Ecto neural progenitor cell (in vitro differentiated cells): Measurements from ENCODE around the gene SOBP.
A peak's percentile ranks its signal among the peaks of the same experiment; 100 is the strongest.
"Not testable (repeated sequence)": the region's sequence is repeated elsewhere in the genome, so short reads cannot be mapped to it uniquely, and the experiment has no call there.

ENCODE experiments used
- DNase-seq: peaks from one replicate; pipeline ENCODE4 v3.0.0-alpha.2; 2018; ENCODE audit warnings: low spot score

Gene SOBP

GRCh38 chr6:107488174-107488874, 1.6 kb upstream of the SOBP start:
- DNase-seq: no peak

GRCh38 chr6:107488875-107489635, 862 bp upstream of the SOBP start:
- peak; percentile 81 for DNase-seq

GRCh38 chr6:107490566-107491137, 735 bp downstream of the SOBP start:
- no peak for DNase-seq

- DNase-seq: peak; percentile 81
Measured at GRCh38 chr6:107491138-107491609, 1.3 kb downstream of the SOBP start.

DNA sequence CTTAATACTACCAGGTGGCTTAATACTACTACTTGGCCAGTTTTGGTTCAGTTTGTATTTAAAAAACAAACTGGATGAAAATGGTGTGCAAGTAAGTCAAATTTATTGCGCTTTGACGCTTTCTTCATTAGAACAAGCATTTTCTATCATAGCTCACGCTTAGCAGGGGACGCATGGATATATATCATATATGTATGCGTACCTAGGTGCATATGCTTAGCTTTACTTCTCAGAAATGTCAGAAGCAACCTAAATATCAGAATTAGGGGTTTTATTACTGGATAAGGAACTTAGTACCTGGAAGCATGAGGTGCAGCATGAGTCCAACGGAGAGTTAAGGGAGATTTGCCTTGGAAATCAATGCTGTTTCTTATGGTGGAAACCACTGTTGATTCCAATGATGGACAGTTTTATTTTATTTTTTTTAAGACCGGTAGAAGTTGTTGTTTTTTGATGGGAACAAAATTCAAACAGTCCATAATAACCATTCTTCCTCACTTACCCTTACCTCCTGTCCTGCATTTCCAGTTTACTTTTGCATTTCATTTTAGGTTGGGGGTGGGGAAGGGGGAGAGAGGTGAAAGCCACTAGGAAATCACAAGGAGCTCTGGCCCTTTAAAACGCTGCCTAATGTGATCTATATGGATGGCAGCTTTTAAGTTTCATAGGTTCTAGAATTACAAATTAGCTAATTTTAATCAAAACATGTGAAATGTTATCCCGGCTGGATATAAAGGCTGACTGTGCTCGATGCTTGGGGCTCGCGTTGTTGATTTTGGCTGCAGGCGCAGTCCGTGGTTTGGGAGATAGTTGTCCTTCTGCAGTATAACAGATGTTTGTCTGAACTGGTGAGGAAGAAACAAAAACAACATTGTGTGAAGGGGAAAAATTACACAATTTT, 2.1 kb downstream of the SOBP start:
- no peak for DNase-seq

DNA sequence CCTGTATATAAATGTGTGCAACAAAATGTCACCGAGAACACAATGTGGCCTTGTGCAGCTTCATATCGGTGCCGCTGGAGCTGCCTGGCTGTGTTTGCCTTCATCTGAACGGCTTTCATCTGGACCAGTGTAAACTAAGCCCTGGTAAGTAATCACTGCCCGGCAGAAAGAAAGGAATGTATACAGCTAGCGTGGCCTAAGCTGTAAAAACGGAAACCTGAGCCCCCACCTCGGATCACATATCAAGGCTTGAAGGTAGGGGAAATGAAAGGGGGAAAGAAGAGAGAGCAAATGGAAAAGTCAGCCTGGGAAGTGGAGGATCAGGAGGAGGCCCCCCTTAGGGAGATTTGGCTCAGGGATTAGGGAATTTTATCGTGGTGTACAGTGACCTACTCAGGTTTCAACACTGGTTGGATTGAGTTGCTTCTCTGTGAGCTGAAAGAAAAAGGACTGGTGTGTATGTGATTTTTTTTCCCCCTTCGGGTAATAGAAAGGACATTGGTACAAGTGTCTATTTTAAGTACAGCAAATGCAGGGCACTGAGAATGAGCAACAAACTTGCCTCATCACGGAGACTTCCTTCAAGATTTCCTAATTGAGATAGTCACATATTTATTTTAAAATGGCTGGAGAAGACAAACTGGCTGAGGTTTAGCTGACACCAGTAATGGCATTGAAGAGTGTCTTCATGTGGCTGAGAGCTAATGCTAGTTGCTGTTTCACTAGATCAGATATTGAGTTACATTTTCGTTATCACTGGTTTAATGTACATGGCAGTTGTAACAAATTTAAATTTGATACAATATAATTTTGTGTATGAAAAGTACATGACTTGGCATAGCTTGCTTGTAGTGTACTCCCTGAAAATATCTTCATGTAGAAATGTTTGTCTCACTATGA, 3.5 kb downstream of the SOBP start:
- DNase-seq: peak; percentile 69

DNA sequence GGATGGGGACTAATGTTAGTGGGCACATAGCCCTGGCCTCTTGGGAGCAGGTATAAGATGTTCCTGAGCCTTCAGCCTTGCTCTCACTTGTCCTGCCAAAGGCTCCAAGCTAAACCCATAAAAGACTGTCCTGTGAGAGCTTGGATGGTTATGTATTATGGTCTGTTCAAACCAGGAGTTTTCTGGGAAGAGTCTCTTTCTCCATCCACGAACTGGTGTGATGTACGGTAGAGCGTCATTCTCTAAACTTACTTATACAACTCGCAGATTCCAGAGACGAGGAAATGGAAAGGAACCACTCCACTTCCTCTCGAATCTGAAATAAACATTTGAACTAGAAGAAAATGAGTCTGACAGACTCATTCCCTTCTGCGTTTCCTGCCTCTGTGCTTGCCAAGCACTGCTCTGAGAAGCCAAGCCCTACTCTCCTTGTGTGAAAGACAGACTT, 5.3 kb downstream of the SOBP start:
- DNase-seq: no peak

DNA sequence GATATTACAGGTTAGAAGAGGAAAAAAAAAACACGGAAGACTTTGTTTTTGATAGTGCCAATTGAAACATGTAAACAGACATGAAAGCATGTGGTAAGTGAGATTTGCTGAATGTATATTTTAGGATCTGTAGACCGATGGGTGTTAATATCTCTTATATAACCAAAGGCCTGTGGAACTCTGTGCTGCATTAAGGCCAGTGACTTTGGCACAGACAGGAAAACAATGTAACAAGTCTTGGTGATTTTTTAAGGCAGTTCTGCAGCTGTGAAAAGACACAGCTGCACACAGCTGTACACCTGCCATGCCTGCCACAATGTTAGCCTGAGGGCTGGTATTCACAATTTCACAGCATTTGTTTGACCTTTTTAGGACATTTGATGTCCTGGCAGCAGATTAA, 6.1 kb downstream of the SOBP start:
- no peak for DNase-seq

DNA sequence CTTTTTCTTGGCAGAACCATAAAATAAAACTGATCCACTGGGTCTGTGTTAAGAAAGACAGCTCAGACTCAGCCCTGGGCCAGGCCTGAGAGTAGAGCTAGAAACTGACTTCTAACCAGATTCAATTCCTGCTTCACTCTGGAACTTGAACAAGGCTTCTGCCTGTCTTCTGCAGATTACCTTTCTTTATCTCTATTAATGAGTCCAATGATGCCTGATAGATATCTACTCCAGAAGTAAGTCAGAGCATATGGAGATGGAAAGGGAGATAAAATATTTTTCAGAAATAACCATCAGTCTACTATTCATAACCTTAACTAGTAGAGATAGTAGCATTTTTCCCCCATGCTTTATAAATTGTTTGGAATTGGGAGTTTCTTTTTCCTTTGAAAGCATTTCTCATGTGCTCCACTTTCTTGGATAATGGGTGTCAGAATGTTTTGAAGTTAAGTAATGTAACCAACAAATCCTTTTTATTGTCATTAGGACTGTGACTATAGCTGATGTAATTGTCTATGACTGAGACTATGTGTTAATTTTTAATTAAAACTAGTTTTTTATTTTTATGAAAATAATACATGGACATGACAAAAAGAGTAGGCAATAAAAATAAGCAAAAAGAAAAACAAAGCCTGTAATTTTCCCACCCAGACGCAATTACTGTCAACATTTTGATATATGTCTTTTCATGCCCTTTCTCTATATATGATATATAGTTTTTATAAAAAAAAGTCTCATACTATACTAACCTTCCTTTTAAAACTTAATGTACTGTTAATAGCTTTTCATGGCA, 7.2 kb downstream of the SOBP start:
- DNase-seq: no peak

- no peak for DNase-seq
Measured at GRCh38 chr6:107504270-107505026, 14.5 kb downstream of the SOBP start.

GRCh38 chr6:107506145-107506544, 16.2 kb downstream of the SOBP start:
- no peak for DNase-seq

DNA sequence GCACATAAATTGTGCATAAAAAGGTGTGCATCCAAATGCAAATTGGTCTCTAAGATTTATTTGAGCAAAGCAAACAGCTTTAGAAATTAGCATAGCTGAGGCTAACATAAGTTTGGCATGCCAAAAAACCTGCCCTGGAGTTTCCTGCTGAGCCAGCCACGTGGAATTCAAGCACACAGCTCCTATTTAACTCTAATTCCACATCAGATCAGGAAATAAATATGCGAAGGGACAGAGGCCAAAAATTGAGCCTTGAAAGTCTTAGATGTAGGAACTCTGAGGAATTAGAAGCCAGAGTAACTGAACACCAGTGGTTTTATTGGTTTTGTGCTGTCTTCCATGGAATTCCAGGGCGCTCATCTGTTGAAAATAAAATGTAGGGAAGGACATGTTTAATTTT, 19.6 kb downstream of the SOBP start:
- DNase-seq: no peak

DNA sequence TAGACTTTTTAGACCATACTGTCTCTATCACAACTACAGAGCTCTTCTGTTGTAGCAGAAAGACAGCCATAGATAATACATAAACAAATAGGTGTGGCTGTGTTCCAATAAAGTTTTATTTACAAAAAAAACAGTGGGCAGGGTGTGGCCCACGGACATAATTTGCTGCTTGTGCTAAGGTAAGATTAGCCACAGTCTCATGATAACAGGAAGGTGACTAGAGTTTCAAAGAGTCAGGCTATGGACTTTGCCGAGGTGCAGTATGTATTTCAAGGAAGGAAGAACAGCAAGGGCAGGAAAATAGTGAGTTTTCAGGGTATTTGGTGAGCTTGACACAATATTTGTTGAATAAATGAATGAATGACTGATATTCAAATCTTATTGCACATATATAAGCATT, 20.2 kb downstream of the SOBP start:
- DNase-seq: no peak

DNA sequence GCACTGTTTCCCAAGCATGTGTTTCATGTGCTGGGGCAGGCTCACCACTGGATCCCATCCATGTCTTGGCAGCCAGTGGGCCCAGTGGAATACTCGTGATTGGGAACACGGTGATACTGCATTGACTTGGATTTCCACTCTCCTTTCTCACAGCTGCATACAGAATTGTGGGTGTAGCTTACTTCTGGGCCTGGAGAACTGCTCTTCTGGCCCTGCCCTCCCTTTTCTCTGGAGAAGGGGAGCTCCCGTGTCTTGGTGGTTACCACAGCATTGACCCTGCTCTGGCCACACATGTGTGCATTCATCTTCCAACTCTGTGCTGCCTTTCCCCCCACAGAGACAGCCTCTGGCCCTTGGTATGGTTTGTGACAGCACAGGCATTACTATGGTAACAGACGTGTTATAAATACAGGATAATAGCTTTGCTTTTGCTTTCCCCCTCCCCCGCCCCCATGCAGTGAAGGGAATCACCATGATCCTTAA, 21.6 kb downstream of the SOBP start:
- DNase-seq: no peak

- DNase-seq: no peak
Measured at GRCh38 chr6:107513214-107513613, 23.3 kb downstream of the SOBP start.

GRCh38 chr6:107515955-107516354, 26.0 kb downstream of the SOBP start:
- no peak for DNase-seq

- no peak for DNase-seq
Measured at GRCh38 chr6:107517274-107517673, 27.4 kb downstream of the SOBP start.

GRCh38 chr6:107519224-107519623, 29.3 kb downstream of the SOBP start:
- DNase-seq: not testable (repeated sequence)

DNA sequence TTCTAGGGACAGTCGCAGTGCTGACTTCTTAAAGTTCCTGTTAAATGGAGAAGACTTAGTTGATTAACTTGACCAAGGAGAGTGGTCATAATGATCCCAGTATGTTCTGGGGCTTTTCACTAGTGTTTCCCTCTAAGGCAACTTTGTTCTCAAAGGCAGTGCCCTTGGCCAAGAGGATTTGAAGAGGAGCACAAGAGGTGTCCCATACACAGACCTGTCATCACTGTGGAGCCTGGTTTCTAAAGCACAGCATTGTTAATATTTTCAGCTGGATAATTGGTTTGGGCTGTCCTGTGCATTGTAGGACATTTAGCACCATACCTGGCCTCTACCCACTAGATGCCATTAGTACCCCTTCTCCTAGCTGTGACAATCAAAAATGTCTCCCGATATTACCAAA, 30.8 kb downstream of the SOBP start:
- DNase-seq: not testable (repeated sequence)
